ENCODE results near the gene FABP3.

The FABP3 gene

DNA sequence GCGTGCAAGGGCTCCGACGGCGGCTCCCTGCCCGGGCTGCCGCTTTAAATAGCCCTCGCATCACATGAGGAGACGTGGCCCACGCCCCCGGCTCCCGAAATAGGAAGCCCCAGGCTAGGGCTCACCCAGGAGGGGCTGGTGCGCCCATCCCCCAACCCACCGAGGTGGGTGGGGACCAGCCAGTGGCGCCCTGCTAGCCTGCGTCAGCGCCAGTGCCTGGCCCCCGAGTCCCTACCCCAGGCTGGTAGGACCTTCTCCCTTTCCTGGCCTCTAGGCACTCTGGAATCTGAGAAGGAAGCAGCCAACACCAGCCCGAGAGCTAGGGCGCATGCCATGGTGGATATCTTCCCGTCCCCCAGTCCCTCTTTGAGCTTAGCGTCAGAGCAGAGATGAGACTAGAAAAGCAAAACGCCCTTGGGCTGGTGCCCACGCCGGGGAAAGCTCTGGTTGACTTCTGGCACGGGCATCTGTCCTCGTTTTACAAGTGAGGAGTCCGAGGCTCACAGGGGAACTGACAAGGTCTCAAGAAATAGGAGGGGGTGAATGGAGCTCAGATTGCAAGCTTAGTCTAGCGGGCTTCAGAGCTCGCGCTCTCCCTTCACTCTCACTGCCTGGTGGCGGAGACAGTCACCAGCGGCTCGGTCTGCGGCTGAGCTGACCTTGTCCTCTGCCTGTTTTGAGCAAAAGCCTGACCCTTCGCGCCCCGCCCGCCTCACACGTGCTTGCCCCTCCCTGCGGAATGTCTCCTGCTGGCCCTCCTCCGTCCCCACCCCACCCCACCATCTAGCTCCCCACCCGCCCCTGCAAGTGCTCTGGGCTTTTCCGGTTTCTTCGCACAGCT, at the start of gene FABP3:
Gene FABP3, minus strand, starts transcription at position 21 of the 841 bp plus-strand sequence. CDS start 62 bp downstream, outside the sequence.
- DNase-seq, result peak; percentile 71
- in situ Hi-C loops (cut with HindIII; ENCODE audit: low pct_ligation_motif_present, low pct_unique_long_range_greater_than_20kb, low sequenced_read_pairs), result no loop called here

DNA sequence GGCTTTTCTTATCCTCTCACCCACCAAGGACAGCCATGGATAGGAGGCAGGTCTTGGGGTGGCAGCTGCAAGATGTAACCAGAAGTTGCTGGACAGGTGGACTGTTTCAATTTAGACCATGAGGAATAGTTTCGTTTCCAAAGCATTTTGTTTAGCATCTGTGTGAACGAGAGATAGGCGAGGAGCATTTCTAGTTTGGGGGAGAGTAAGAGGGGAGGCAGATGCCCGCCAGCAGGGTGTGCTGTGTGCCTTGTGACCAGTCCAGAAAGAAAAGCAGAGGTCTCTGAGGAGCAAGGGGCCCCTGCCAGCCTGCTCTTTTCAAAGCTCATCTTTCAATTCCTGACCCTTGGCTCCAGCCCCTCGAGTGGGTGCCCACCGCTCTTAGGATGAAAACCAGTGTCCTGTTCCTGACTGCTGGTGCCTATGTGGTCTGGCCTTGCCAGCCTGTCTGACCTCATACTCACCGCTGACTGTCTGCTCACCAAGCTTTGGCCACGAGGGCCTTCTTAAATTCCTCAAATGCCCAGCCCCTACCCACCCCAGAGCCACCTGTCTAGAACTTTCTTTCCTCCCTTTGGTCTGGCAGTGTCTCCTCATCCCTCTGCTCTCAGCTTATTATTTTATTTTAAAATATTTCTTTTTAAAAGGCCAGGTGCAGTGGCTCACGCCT, 48.6 kb upstream of the FABP3 start:
- in situ Hi-C loops (cut with HindIII; ENCODE audit: low pct_ligation_motif_present, low pct_unique_long_range_greater_than_20kb, low sequenced_read_pairs), result no loop called here
- peak; percentile 38 for DNase-seq

DNA sequence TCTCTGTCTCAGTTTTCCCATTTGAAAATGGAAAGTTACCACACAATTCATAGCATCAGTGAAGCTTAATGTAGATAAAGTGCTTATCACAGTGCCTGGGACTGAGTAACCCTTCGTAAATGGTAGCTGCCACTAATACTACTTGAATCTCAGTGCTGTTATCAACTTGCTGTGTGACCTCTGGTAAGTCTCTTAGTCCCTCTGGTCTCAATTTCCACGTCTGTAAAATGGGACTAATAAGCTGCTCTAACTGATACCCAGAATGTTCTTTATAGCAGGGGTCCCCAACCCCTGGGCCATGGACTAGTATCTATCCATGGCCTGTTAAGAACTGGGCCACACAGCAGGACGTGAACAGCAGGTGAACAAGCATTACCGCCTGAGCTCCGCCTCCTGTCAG, 47.8 kb upstream of the FABP3 start:
- DNase-seq, result no peak
- in situ Hi-C loops (cut with HindIII; ENCODE audit: low pct_ligation_motif_present, low pct_unique_long_range_greater_than_20kb, low sequenced_read_pairs), result no loop called here

DNA sequence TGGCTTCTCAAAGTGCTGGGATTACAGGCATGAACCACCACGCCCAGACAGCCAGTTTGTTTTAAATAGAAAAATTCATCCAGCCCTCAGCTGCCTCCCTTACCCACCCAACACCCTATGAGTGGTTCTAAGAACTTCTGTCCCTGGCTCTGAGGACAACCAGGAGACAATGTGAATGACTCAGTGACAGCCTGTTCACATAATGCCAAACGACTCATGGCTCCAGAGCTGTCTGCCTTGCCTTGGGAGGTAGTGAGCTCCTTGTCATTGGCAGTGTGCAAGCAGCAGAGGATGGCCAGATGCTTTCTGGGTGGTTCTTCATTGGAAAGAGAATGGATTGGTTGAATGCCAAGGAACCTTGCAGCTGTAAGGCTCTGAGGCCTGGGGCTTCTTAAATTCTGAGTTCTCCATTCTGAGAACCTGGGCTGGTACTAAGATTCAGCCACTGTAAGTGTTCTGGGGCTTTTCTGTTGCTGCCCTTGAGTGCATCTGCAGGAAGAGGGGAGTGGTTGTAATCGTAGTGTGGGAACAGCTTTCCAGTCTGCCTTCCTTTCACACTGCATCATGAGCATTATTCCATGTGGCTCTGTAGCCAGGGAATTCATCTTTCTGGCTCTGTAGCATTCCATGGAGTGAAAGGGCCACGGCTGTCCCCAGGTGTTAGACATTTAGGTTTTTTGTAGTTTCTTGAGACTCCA, 45.9 kb upstream of the FABP3 start:
- in situ Hi-C loops (cut with HindIII; ENCODE audit: low pct_ligation_motif_present, low pct_unique_long_range_greater_than_20kb, low sequenced_read_pairs), result no loop called here
- DNase-seq, result no peak

DNA sequence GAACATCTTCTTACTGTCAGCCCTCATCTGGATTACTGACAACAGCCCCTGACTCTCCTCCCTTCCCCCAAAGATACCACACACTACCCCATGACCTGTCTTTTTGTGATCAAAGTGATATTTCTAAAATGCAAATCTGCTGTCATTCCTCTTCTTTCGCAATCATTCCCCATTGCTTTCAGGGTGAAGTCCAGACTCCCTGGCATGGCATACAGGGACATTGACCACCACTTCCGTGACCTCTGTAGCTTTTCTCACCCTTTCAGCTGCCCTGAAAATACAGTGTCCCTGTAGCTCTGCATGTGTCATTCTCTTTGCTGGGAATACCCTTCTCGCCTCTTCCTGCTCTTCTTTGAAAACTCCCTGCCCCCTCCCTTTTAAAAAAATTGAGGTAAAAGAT, 44.3 kb upstream of the FABP3 start:
- in situ Hi-C loops (cut with HindIII; ENCODE audit: low pct_ligation_motif_present, low pct_unique_long_range_greater_than_20kb, low sequenced_read_pairs), result no loop called here
- DNase-seq, result no peak

DNA sequence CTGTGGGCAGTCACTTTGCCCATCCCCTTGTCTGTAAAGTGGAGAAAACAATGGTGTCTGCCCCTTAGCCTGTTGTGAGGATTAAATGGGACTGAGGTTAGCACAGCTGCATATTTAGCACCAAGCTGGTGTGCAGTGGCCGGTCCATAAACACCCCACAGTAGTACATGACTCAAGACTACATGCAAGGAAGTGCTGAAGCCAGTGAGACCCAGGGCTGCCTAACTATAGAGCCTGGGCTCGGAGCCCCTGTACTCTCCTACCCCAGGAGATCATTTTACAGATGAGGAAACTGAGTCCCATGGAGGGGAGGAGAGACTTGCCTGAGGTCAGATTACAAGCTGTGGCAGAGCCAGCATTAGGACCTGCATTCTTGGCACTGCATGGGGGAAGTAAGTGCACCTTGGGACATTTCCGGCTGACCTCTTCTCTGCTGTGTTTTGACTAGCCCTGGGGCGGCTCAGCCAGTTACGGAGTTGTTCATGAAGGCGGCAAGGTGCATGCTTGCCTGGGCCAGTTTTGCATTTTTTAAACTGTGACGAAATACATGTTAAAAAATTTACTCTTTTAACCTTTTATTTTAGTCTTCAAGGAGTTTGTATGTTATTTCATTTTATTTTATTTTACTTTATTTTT, 43.3 kb upstream of the FABP3 start:
- in situ Hi-C loops (cut with HindIII; ENCODE audit: low pct_ligation_motif_present, low pct_unique_long_range_greater_than_20kb, low sequenced_read_pairs), result no loop called here
- DNase-seq, result no peak

DNA sequence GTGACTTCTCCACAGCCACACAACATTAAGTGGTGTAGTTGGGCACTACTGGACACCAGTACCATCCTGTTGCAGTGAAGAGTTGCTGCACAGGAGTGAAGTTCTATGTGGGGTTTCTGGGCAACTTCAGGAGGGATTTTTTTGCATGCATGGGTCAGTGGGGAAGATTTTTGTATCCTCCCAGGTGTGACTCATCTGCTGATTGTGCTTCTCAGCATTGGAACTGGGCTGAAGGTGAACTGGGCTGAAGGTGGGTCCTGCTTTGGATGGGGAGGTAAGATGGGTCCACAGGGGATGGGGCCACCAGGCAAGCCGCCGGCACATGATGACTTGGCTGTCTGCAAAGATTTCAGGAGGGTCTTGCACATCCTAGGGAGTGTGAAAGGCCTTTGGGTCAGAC, 42.8 kb upstream of the FABP3 start:
- no peak for DNase-seq
- in situ Hi-C loops (cut with HindIII; ENCODE audit: low pct_ligation_motif_present, low pct_unique_long_range_greater_than_20kb, low sequenced_read_pairs), result no loop called here

DNA sequence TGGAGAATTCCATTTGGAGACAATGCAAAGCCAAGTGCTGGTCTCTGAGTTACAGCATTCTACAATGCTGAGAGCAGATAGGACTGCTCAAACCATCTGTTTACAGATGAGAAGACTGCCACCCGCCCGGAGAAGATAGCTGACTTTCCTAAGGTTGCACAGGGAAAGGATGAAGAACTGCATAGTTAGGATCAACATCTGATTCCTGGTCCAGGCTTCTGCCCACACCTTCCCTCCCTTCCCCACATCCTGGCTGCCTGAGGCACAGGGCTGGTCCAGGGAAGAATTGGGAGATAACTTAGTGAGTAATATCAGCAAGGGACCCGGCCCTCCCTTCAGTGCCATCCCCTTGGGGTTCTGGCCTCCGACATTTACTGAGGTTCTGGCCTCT, 42.1 kb upstream of the FABP3 start:
- in situ Hi-C loops (cut with HindIII; ENCODE audit: low pct_ligation_motif_present, low pct_unique_long_range_greater_than_20kb, low sequenced_read_pairs), result no loop called here
- DNase-seq, result no peak

DNA sequence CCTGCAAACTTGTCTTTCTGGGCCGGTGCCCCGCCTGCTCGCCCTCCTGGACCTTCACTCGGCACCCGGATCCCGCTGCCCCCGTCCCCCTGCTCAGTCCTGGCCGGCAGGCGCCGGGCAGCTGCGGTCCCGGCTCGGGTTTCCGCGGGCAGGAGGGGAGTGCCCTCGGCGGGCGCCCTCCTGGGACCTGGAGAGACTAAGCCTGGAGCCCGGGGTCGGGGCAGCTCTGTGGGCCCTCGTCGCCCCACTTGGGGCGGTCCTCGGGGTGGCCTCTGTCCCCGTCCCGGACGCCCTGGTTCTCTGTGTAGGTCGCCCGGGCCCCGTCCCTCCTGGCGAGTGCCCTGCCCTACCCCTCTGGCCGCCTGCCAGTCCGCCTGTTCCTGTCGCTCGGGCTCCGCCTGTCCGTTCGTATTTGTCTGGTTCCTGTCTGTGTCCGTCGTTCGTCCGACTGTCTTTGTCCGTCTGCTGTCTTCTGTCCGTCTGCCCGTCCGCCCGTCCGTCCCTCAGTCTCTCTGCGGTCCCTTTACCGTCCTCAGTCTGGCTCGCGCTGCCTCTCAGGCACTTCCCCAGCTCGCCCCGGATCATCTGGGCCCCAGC, 40.6 kb upstream of the FABP3 start:
- in situ Hi-C loops (cut with HindIII; ENCODE audit: low pct_ligation_motif_present, low pct_unique_long_range_greater_than_20kb, low sequenced_read_pairs), result no loop called here
- peak; percentile 30 for DNase-seq

DNA sequence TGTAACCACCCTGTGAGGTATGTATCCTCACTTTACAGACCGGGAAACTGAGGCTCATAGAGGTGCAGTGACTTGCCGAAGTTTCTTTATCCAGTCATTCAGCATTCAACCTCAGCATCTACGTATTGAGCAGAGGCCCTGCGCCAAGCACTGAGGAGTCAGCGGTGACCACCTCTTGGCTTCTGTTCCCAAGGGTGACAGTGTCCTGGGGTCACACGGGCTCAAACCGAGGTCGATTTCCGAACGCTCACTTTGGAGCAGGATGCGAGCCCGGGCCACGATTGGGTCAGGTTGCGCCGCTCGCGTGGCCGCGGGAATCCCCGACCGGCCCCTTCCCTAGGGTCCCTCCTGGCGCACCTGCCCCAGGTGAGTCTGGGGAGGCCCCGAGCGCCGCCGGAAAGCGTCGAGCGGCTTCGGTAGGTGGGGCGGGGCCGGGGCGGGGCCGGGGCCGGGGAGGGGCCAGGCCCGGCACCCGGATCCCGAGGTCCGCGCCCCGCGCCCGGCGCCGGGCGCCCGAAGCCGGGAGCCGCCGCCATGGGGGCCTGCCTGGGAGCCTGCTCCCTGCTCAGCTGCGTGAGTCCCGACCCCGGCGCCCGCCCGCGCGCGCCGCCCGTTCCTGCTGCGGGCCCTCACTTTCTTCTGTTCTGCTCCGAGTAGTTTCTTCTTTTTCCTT, 40.0 kb upstream of the FABP3 start, which contains the start of gene SERINC2:
Gene SERINC2, plus strand, starts transcription at position 482 of the 673 bp plus-strand sequence. Its CDS starts 53 bp downstream, at position 535.
- peak; percentile 10 for DNase-seq
- in situ Hi-C loops (cut with HindIII; ENCODE audit: low pct_ligation_motif_present, low pct_unique_long_range_greater_than_20kb, low sequenced_read_pairs), result no loop called here

DNA sequence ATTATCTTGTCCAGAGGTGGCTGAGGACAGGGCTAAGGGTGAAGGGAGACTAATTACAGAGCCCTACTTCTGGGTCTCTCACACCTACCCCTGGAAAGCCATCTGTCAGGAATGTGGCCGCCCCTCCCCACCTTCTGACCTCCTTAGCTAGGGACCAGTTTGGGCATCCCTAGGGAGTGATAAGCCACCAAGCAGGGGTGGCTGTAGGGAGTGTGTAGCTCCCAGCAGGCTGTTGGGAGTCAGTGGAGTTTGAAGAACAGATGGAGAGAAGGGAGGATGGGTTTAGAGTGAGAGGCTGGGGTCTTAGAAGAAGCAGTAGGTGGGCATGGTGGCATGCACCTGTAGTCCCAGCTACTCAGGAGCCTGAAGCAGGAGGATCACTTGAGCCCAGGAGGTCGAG, 39.3 kb upstream of the FABP3 start:
- no peak for DNase-seq
- in situ Hi-C loops (cut with HindIII; ENCODE audit: low pct_ligation_motif_present, low pct_unique_long_range_greater_than_20kb, low sequenced_read_pairs), result no loop called here

DNA sequence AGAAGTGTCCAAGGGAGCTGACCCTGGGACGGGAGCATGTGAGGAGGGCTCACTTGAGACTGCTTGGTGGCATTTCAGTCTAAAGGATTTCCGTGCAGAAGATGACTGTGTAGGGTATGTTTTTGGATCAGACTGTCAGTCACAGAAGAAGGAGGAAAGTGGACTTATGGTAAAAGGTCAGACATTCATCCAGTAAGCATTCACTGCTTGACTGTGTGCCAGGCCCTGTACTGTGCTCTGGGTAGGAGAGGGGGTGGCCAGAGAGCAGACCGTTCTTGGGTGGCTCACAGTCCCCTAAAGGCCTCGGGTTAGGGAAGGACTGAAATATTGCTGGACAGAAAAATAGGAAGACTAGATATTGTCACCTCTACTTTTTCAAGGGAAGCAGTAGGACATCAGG, 38.0 kb upstream of the FABP3 start:
- no peak for DNase-seq
- in situ Hi-C loops (cut with HindIII; ENCODE audit: low pct_ligation_motif_present, low pct_unique_long_range_greater_than_20kb, low sequenced_read_pairs), result no loop called here

DNA sequence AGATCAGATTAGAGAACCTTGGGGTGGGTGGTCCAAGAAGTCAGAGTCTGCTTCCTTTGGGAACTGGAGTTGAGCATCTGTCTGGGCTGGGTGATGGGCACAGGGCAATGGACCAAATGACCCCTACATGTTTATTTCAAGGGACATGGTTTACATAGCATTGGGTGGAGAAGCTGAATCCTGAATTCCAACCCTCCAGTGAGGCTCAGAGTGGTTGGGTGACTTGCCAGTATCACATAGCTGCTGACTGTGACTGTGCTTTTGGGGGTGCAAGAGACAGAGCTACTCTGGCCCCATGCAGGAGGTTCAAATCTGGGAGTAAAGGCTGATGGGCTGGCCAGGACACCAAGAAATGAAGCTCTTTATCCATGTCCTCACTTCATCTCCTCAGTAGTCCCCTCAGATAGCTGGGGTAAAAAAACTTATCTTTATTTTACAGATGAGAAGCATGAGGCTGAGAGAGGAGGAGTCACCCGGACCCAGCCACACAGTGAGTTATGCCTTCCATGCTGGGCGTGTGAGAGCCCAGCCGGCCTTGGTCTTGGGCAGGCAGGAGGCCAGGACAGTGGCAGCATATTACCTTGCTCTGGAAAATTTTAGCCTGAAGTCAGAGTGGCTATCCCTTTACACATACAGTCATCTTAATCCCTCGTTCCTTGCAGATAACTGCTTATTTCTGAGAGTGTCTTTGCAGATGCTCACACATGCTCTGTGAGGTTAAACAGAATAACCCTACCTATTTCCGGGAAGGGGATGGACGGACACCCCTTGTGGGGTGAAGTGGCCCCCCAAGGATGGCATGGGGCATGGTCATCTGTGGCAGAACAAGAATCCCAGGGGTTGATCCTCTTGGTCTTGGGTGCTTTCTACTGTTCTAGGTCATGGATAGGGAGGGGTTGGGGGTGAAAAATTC, 37.3 kb upstream of the FABP3 start:
- in situ Hi-C loops (cut with HindIII; ENCODE audit: low pct_ligation_motif_present, low pct_unique_long_range_greater_than_20kb, low sequenced_read_pairs), result no loop called here
- DNase-seq, result no peak

DNA sequence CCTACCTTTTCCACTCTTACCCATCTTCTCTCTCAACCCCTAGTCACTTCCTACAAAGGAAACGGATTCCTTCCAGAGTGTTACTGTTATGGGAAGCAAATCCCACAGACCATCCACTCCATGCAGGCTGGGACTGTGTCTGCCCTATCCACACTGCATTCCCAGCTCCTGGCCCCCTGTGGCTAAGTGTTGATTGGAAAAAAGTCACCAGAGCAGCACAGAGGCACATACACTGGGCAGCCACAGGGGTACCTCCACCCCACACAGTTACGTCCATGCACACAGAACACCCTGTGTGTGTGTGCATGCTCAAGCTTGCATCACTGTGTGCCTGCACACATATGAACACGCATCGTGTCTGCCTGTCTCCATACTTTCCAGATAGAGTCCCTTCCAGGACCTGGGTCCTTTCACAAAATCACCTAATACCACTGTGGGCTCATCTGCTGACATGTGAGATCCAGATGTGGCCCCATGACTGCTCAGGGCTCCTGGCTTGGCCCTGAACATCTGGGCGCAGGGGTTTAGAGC, 36.0 kb upstream of the FABP3 start:
- DNase-seq, result no peak
- in situ Hi-C loops (cut with HindIII; ENCODE audit: low pct_ligation_motif_present, low pct_unique_long_range_greater_than_20kb, low sequenced_read_pairs), result no loop called here

DNA sequence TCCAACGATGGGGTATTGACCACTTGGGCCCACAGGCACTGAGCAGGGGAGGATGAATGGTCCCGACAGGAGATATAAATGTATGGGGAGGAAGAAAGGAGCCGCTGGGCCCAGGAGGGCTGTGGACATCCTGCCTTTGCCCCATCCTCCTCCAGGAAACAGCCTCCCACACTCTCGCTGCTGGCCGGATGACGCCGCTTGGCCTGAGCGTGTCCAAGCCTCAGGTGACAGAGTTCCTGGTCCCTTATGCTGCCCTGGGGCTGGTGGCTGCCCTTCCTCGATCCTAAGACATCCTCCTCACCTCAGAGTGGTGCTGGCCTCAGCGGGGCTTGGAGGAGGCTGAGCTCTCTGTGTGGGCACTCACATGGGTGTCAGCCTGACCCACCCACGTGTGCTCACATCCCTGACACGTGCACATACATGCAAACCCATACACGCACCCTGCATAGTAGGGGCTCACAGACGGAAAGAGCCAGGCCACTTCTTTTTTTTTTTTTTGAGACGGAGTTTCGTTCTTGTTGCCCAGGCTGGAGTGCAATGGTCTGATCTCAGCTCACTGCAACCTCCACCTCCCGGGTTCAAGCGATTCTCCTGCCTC, 34.3 kb upstream of the FABP3 start:
- no peak for DNase-seq
- in situ Hi-C loops (cut with HindIII; ENCODE audit: low pct_ligation_motif_present, low pct_unique_long_range_greater_than_20kb, low sequenced_read_pairs), result no loop called here

DNA sequence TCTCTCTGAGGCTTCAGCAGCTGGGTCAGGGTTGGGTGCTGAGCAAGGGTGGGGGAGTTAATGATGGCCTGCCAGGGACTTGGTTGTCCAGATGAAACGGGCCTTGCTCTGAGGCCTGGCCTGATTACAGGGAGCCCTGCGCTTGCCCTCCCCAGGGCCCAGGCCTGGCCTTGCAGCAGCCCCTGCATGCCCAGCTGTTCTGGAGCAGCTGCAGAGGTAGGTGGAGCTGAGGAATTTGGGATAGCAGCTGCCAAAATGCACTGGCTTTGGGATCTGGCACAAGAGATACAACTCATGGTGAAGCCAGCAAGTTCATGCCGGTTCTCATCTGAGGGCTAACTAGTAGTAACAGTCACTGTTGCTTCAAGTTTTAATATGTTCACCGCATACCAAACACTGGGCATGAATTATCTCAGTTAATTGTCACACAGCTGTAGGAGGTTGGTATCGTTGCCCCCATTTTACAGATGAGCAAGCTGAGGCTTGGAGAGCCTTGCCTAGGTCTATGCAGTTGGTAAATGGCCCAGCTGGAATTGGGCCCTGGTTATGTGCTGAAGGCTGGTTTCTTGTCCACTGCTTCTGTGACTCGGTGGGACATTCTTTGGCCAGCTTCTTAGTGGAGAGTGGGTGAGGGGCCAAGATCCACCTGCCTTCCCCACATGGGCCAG, 32.8 kb upstream of the FABP3 start:
- in situ Hi-C loops (cut with HindIII; ENCODE audit: low pct_ligation_motif_present, low pct_unique_long_range_greater_than_20kb, low sequenced_read_pairs), result no loop called here
- DNase-seq, result no peak

All from ACHN (cell line).